ENCODE results near the gene PAXIP1. TPM values are rescaled to one million over a fixed set of nuclear protein-coding genes. Genes with fewer than 3 reads are reported as not detected.

Gene PAXIP1
- total and polyA plus RNA-seq, 2 experiments from 2014 or later: 12.5 to 36.9 TPM

- TF ChIP-seq STAT1 (IDR thresholded peaks at IDR 0.05; ENCODE audit: unreplicated experiment) (no peak), CTCF (conservative IDR thresholded peaks at IDR 0.05; ENCODE audit: low read depth in 2 of 2) (no peak), POLR2AphosphoS5 (IDR thresholded peaks at IDR 0.05; ENCODE audit: low read depth) (no peak), EZH2phosphoT487 (IDR thresholded peaks at IDR 0.05; ENCODE audit: unreplicated experiment) (no peak), NANOG (IDR thresholded peaks at IDR 0.05; ENCODE audit: borderline replicate concordance) (no peak), JUNB (IDR thresholded peaks at IDR 0.05; ENCODE audit: unreplicated experiment) (no peak), REST (IDR thresholded peaks at IDR 0.05; ENCODE audit: unreplicated experiment) (no peak), ZNF331 (CRISPR knock-in tag; IDR thresholded peaks at IDR 0.05; ENCODE audit: low read depth) (no peak)
These were observed 26.9 kb downstream of the PAXIP1 start (continued) for GRCh38 chr7:154975984-154976383.

- H3K4me1 ChIP-seq (ENCODE audit: insufficient read depth): no peaks in the 10 kb centered on the region
- no peak overlapping the region for H3K4me3 ChIP-seq
- H3K9me2 ChIP-seq (ENCODE audit: insufficient read depth): no peaks in the 10 kb centered on the region
- DNase-seq (ENCODE audit: low spot score): no peak
- H3K79me2 ChIP-seq (replicated peaks; ENCODE audit: insufficient read depth): peaks cover 61% of the 10 kb centered on the region
- no peaks in the 10 kb centered on the region for H3F3A ChIP-seq (replicated peaks; ENCODE audit: low read depth)
- no peak for TF ChIP-seq EZH2 (IDR thresholded peaks at IDR 0.05; ENCODE audit: low read depth, unreplicated experiment)
- 0 out of 3 replicates have a peak, but pooled peaks cover 2% of the 10 kb centered on the region for H3K4me1 Mint-ChIP-seq
- H3K36me3 Mint-ChIP-seq (ENCODE audit: low read depth): peaks cover 47% of the 10 kb centered on the region
- H3K36me3 ChIP-seq (ENCODE audit: insufficient read depth): peaks cover 24% of the 10 kb centered on the region
- no peaks in the 10 kb centered on the region for H3K9me3 Mint-ChIP-seq
- H4K20me1 ChIP-seq (replicated peaks; ENCODE audit: insufficient read depth): peaks cover 18% of the 10 kb centered on the region
- no peak for ATAC-seq
- H3K27me3 ChIP-seq (ENCODE audit: insufficient read depth): no peaks in the 10 kb centered on the region
- peaks cover 12% of the 10 kb centered on the region for H3K27me3 Mint-ChIP-seq (ENCODE audit: insufficient read depth, low read depth, poor library complexity)
- H3K4me2 ChIP-seq: no peak overlapping the region
- H3K27ac Mint-ChIP-seq: no peak overlapping the region
- H2AFZ ChIP-seq: no peak overlapping the region
- H3K27ac ChIP-seq (ENCODE audit: low read depth): no peak overlapping the region
- no peak overlapping the region for H3K4me3 Mint-ChIP-seq
These were observed 29.5 kb downstream of the PAXIP1 start for GRCh38 chr7:154973381-154973780.

Measured in GM23338 (cell line).